Tibial nerve (tissue), 4 donors: ENCODE data around the gene MAGEB4. TPM values are rescaled to one million over a fixed set of nuclear protein-coding genes. Genes with fewer than 3 reads are reported as not detected.

Experiments
- DNase-seq, 2 donors: peaks; one replicate each; pipeline ENCODE4 v3.0.0-alpha.2; 2019; ENCODE audit warnings: low spot score in 2 of 2
- H3K27ac ChIP-seq, 4 donors: fragments of 200-600 bp; sonication (generic) in 3 of 4; one replicate each; pipeline ENCODE4 v1.5.1; 2017 to 2019; ENCODE audit warnings: mild to moderate bottlenecking in 1 of 4
- H3K27me3 ChIP-seq, 2 donors: fragments of 200-600 bp; sonication (generic) in 1 of 2; one replicate each; pipeline versions ENCODE4 v1.5.1 to v1.6.0; 2017 to 2019
- H3K36me3 ChIP-seq, 3 donors: fragments of 200-600 bp; sonication (generic); one replicate each; pipeline ENCODE4 v1.5.1; 2018 to 2019
- H3K4me1 ChIP-seq, 4 donors: fragments of 200-600 bp; sonication (generic) in 3 of 4; one replicate each; pipeline ENCODE4 v1.5.1; 2017 to 2019
- H3K4me3 ChIP-seq, 4 donors: fragments of 200-600 bp; sonication (generic) in 3 of 4; one replicate each; pipeline ENCODE4 v1.5.1; 2017 to 2019; ENCODE audit warnings: mild to moderate bottlenecking in 1 of 4, moderate library complexity in 1 of 4
- H3K9me3 ChIP-seq, 4 donors: fragments of 200-600 bp; sonication (generic) in 3 of 4; one replicate each; pipeline ENCODE4 v1.5.1; 2017 to 2019
- CTCF ChIP-seq, 5 experiments: fragments of 200-600 bp in 3 of 5; fragments of 450-650 bp in 2 of 5; sonication (generic) in 3 of 5; IDR thresholded peaks; one replicate each; pipeline ENCODE4 v1.5.1; 2016 to 2019; ENCODE audit warnings: antibody characterized with exemption in 5 of 5, mild to moderate bottlenecking in 3 of 5, moderate library complexity in 2 of 5
- EP300 ChIP-seq, 2 donors: sonication (generic); formaldehyde crosslinking; IDR thresholded peaks; one replicate each; pipeline ENCODE4 v1.6.1; 2017; ENCODE audit warnings: antibody characterized with exemption in 2 of 2, mild to moderate bottlenecking in 1 of 2
- POLR2A ChIP-seq, 2 donors: fragments of 450-650 bp; IDR thresholded peaks; one replicate each; pipeline ENCODE4 v1.6.1; 2017; ENCODE audit warnings: antibody characterized with exemption in 2 of 2, mild to moderate bottlenecking in 2 of 2, moderate library complexity in 2 of 2
- WGBS, 2 donors: methylation state at CpG; one replicate each; pipeline ENCODE4 v1.1.5; 2018; 5-methylcytosine and 5-hydroxymethylcytosine counted together
- total RNA-seq, 4 donors: library from RNA; depleted of rRNA; stranded (reverse); fragments of >200 nt; gene quantifications; one replicate each; pipeline ENCODE4 v1.1.0, GENCODE V29; 2016

The MAGEB4 gene
- total RNA-seq, 4 donors from 2014 or later, result not detected

- no peak within 1 kb of the TSS for H3K4me3 ChIP-seq
- H3K4me1 ChIP-seq, result no peaks in the 10 kb centered on the region
- H3K27me3 ChIP-seq, result no peaks in the 10 kb centered on the region
- no peak within 1 kb of the TSS for H3K27ac ChIP-seq
- no peak for DNase-seq
- TF ChIP-seq EP300 (IDR thresholded peaks at IDR 0.05) (no peak), POLR2A (IDR thresholded peaks at IDR 0.05) (no peak), CTCF (IDR thresholded peaks at IDR 0.05) (no peak)
- WGBS, 2 donors, result 67 to 69% methylated on average over 4 of the region's 4 CpGs
- H3K9me3 ChIP-seq, result no peaks in the 10 kb centered on the region
- no peaks in the 10 kb centered on the region for H3K36me3 ChIP-seq
Measured at GRCh38 chrX:30230395-30230794, 11.4 kb upstream of the MAGEB4 start, which contains the start of gene MAGEB3. Gene MAGEB3 (plus strand): TSS chrX:30230657. CDS start chrX:30235925, 5,268 bp downstream.

- WGBS, 2 donors, result 87 to 92% methylated on average over 20 to 38 of the region's 38 CpGs
- Histone ChIP-seq H3K4me3 (no peak within 1 kb of the TSS), H3K36me3 (no peaks in the 10 kb centered on the region), H3K27me3 (peaks cover 0 to 4% of the 10 kb centered on the region in 2 donors), H3K27ac (no peak within 1 kb of the TSS), H3K4me1 (no peaks in the 10 kb centered on the region), H3K9me3 (no peaks in the 10 kb centered on the region)
- TF ChIP-seq POLR2A (IDR thresholded peaks at IDR 0.05) (no peak), EP300 (IDR thresholded peaks at IDR 0.05) (no peak), CTCF (IDR thresholded peaks at IDR 0.05) (no peak)
- DNase-seq, result no peak
Measured at GRCh38 chrX:30246769-30247489, 5.1 kb downstream of the MAGEB4 start, which contains the start of gene MAGEB1. Gene MAGEB1 (plus strand): TSS chrX:30247146. CDS start chrX:30250494, 3,348 bp downstream.

- peaks cover 0 to 4% of the 10 kb centered on the region in 2 donors for H3K27me3 ChIP-seq
- no peak overlapping the region for H3K27ac ChIP-seq
- no peak for TF ChIP-seq CTCF (IDR thresholded peaks at IDR 0.05)
- no peak overlapping the region for H3K4me3 ChIP-seq
- H3K36me3 ChIP-seq, result no peaks in the 10 kb centered on the region
- H3K9me3 ChIP-seq, result no peaks in the 10 kb centered on the region
- no peak for DNase-seq
- WGBS, 2 donors, result 57 to 92% methylated on average over 4 of the region's 4 CpGs
- H3K4me1 ChIP-seq, result no peaks in the 10 kb centered on the region
Measured at GRCh38 chrX:30248854-30249253, 7.1 kb downstream of the MAGEB4 start.

GRCh38 chrX:30253257-30253656, 11.5 kb downstream of the MAGEB4 start:
- Histone ChIP-seq H3K4me3 (no peak overlapping the region), H3K27ac (no peak overlapping the region), H3K9me3 (no peaks in the 10 kb centered on the region), H3K4me1 (no peaks in the 10 kb centered on the region), H3K27me3 (no peaks in the 10 kb centered on the region), H3K36me3 (no peaks in the 10 kb centered on the region)
- TF ChIP-seq CTCF (IDR thresholded peaks at IDR 0.05) (no peak), EP300 (IDR thresholded peaks at IDR 0.05) (no peak), POLR2A (IDR thresholded peaks at IDR 0.05) (no peak)
- WGBS, 2 donors, result 75 to 100% methylated on average over 1 of the region's 1 CpG
- no peak for DNase-seq

GRCh38 chrX:30259927-30260326, 18.1 kb downstream of the MAGEB4 start:
- 79 to 91% methylated on average over 2 of the region's 2 CpGs for WGBS, 2 donors
- Histone ChIP-seq H3K36me3 (no peaks in the 10 kb centered on the region), H3K27ac (no peak overlapping the region), H3K27me3 (no peaks in the 10 kb centered on the region), H3K9me3 (no peaks in the 10 kb centered on the region), H3K4me1 (no peaks in the 10 kb centered on the region), H3K4me3 (no peak overlapping the region)
- DNase-seq, result no peak
- no peak for TF ChIP-seq CTCF (IDR thresholded peaks at IDR 0.05)
- no peak for TF ChIP-seq EP300 (IDR thresholded peaks at IDR 0.05)
- no peak for TF ChIP-seq POLR2A (IDR thresholded peaks at IDR 0.05)
